ENCODE data around the gene MCHR1. TPM values are rescaled to one million over a fixed set of nuclear protein-coding genes. Genes with fewer than 3 reads are reported as not detected.
A peak's percentile ranks its signal among the peaks of the same experiment; 100 is the strongest.

Gene MCHR1
- total and polyA plus RNA-seq, 2 of the 13 experiments (the other 11 are each of a cell fraction or from before 2014, with no cell fraction given): 0.40 to 0.83 TPM

GRCh38 chr22:40651563-40652501 lies 27.5 kb upstream of the MCHR1 start (continued):
- TF ChIP-seq SNAPC4 (CRISPR knock-in tag; IDR thresholded peaks at IDR 0.05) (peak; percentile 27; the same call in 1 of the 2 replicates), NRL (CRISPR knock-in tag; IDR thresholded peaks at IDR 0.05; ENCODE audit: borderline replicate concordance) (no peak; the same call in 1 of the 2 replicates), DZIP1 (CRISPR knock-in tag; IDR thresholded peaks at IDR 0.05) (no peak), SP140L (CRISPR knock-in tag; IDR thresholded peaks at IDR 0.05; ENCODE audit: borderline replicate concordance) (0 out of 2 replicates have a peak, but pooled peaks have one; percentile 36), TCF7L2 (IDR thresholded peaks at IDR 0.05; ENCODE audit: low read depth, low read length) (no peak), MTA1 (CRISPR knock-in tag; IDR thresholded peaks at IDR 0.05; ENCODE audit: borderline replicate concordance) (peak; percentile 39; the same call in 1 of the 2 replicates), FLYWCH1 (CRISPR knock-in tag; IDR thresholded peaks at IDR 0.05) (no peak), ERF (CRISPR knock-in tag; IDR thresholded peaks at IDR 0.05) (peak; percentile 52), THAP9 (CRISPR knock-in tag; IDR thresholded peaks at IDR 0.05; ENCODE audit: borderline replicate concordance) (peak; percentile 70; the same call in 1 of the 2 replicates), NAIF1 (CRISPR knock-in tag; IDR thresholded peaks at IDR 0.05; ENCODE audit: borderline replicate concordance) (peak; percentile 61; the same call in 1 of the 2 replicates), SRF (IDR thresholded peaks at IDR 0.05; ENCODE audit: low read depth, low read length) (no peak), ESRRA (CRISPR knock-in tag; IDR thresholded peaks at IDR 0.05; ENCODE audit: low read depth) (no peak; the same call in 1 of the 2 replicates), PITX1 (CRISPR knock-in tag; IDR thresholded peaks at IDR 0.05) (peak; percentile 49; the same call in 1 of the 2 replicates), CHD4 (IDR thresholded peaks at IDR 0.05; ENCODE audit: borderline replicate concordance, low read length) (no peak), ZNF20 (CRISPR knock-in tag; IDR thresholded peaks at IDR 0.05) (no peak), RELA (CRISPR knock-in tag; IDR thresholded peaks at IDR 0.05) (0 out of 2 replicates have a peak, but pooled peaks have one; percentile 49), ZMYM3 (CRISPR knock-in tag; IDR thresholded peaks at IDR 0.05) (peak; percentile 54; the same call in 1 of the 2 replicates)

All from HepG2 (cell line).